ENCODE data around the gene STAT5B. TPM values are rescaled to one million over a fixed set of nuclear protein-coding genes. Genes with fewer than 3 reads are reported as not detected.
A peak's percentile ranks its signal among the peaks of the same experiment; 100 is the strongest.

Gene STAT5B
- total and polyA plus RNA-seq, 2 of the 8 experiments (the other 6 are each of a cell fraction or from before 2014, with no cell fraction given), result 35.3 to 52.6 TPM

GRCh38 chr17:42287977-42288802, 12.0 kb upstream of the STAT5B start, which contains the start of gene STAT5A (continued):
- TF ChIP-seq HDAC2 (IDR thresholded peaks at IDR 0.05; ENCODE audit: borderline replicate concordance in 1 of 2, low read depth in 2 of 2, low read length in 2 of 2) (no peak), SIN3A (conservative IDR thresholded peaks at IDR 0.05 in 1 of 2, IDR thresholded peaks at IDR 0.05 in 1 of 2; ENCODE audit: low read depth in 1 of 2, low read length in 2 of 2) (no peak), BRCA1 (IDR thresholded peaks at IDR 0.05; ENCODE audit: low read depth, low read length) (no peak), TAF1 (IDR thresholded peaks at IDR 0.05; ENCODE audit: low read depth, low read length) (0 out of 2 replicates have a peak, but pooled peaks have one; percentile 37), NRF1 (IDR thresholded peaks at IDR 0.05; ENCODE audit: low read depth, low read length) (no peak), YY1 (IDR thresholded peaks at IDR 0.05; ENCODE audit: low read depth, low read length) (no peak), HDAC6 (IDR thresholded peaks at IDR 0.05; ENCODE audit: low read depth, low read length) (no peak), TBP (IDR thresholded peaks at IDR 0.05; ENCODE audit: low read depth, low read length) (0 out of 2 replicates have a peak, but pooled peaks have one; percentile 17), E2F6 (IDR thresholded peaks at IDR 0.05) (0 out of 2 replicates have a peak, but pooled peaks have one; percentile 9), PHF8 (conservative IDR thresholded peaks at IDR 0.05; ENCODE audit: low read depth, low read length) (0 out of 2 replicates have a peak, but pooled peaks have one; percentile 29), RAD21 (IDR thresholded peaks at IDR 0.05 in 1 of 2, conservative IDR thresholded peaks at IDR 0.05 in 1 of 2; ENCODE audit: low read depth in 2 of 2, low read length in 2 of 2) (no peak), EZH2 (IDR thresholded peaks at IDR 0.05; ENCODE audit: low read depth, low read length, severe bottlenecking) (no peak)

Measured in H1 (cell line).